ENCODE measurements around the gene DMAC2.

Gene DMAC2

GRCh38 chr19:41399525-41399924 lies 40.2 kb downstream of the DMAC2 start:
- no CpG with 5 or more reads among the region's 2 CpGs for WGBS (ENCODE audit: extremely low coverage, insufficient coverage, insufficient read length)
- Histone ChIP-seq H2BK12ac (ENCODE audit: low read length) (no peak overlapping the region), H3K9me3 (ENCODE audit: insufficient read depth, low read depth, low read length) (no peaks in the 10 kb centered on the region)

GRCh38 chr19:41399091-41399490 lies 40.6 kb downstream of the DMAC2 start:
- H2AFZ ChIP-seq (ENCODE audit: insufficient read depth, low read length, poor library complexity) = no peak overlapping the region
- H3K79me1 ChIP-seq (ENCODE audit: low read length) = peaks cover 4% of the 10 kb centered on the region
- H3K9me3 ChIP-seq (ENCODE audit: insufficient read depth, low read depth, low read length) = no peaks in the 10 kb centered on the region
- no peak overlapping the region for H3K27ac ChIP-seq (ENCODE audit: low read depth, low read length)
- no peak overlapping the region for H3K23ac ChIP-seq (ENCODE audit: low read length)
- H2BK12ac ChIP-seq (ENCODE audit: low read length) = no peak overlapping the region
- H4K8ac ChIP-seq (ENCODE audit: low read depth, low read length) = no peak overlapping the region
- no peak overlapping the region for H3K4me2 ChIP-seq (ENCODE audit: low read length)
- no peak overlapping the region for H2AK5ac ChIP-seq (ENCODE audit: low read length)
- H4K12ac ChIP-seq (ENCODE audit: low read depth, low read length) = no peak overlapping the region
- H3K4me1 ChIP-seq (ENCODE audit: control insufficient read depth in 1 of 2, insufficient read depth in 2 of 2, low read length in 2 of 2) = peaks cover 3% of the 10 kb centered on the region in 2 experiments
- no peaks in the 10 kb centered on the region for H3K27me3 ChIP-seq (ENCODE audit: insufficient read depth, low read length)
- no peak overlapping the region for H2BK120ac ChIP-seq (ENCODE audit: insufficient read depth, low read length, poor library complexity)
- H3K36me3 ChIP-seq (ENCODE audit: control insufficient read depth in 1 of 2, insufficient read depth in 2 of 2, low read length in 2 of 2) = no peaks in the 10 kb centered on the region
- H3K4ac ChIP-seq (ENCODE audit: low read depth, low read length) = no peak overlapping the region
- H3K4me3 ChIP-seq (ENCODE audit: low read depth, low read length) = no peak overlapping the region
- H3K18ac ChIP-seq (ENCODE audit: low read length) = no peak overlapping the region
- H3K9ac ChIP-seq (ENCODE audit: low read length) = no peak overlapping the region
- no peak overlapping the region for H2BK5ac ChIP-seq (ENCODE audit: low read depth, low read length, poor library complexity)
- H3K79me2 ChIP-seq (ENCODE audit: control insufficient read depth, insufficient read depth, low read length, poor library complexity) = peaks cover 5% of the 10 kb centered on the region
- DNase-seq = no peak
- H3K14ac ChIP-seq (ENCODE audit: low read length) = no peak overlapping the region
- no peak overlapping the region for H4K91ac ChIP-seq (ENCODE audit: low read depth, low read length)
- no CpG with 5 or more reads among the region's 3 CpGs for WGBS (ENCODE audit: extremely low coverage, insufficient coverage, insufficient read length)

More at GRCh38 chr19:41399525-41399924, 40.2 kb downstream of the DMAC2 start:
- Histone ChIP-seq H3K18ac (ENCODE audit: low read length) (no peak overlapping the region), H3K14ac (ENCODE audit: low read length) (no peak overlapping the region), H3K9ac (ENCODE audit: low read length) (no peak overlapping the region), H2BK5ac (ENCODE audit: low read depth, low read length, poor library complexity) (no peak overlapping the region), H3K4me1 (ENCODE audit: control insufficient read depth in 1 of 2, insufficient read depth in 2 of 2, low read length in 2 of 2) (peaks cover 3% of the 10 kb centered on the region in 2 experiments), H3K79me2 (ENCODE audit: control insufficient read depth, insufficient read depth, low read length, poor library complexity) (peaks cover 5% of the 10 kb centered on the region), H3K36me3 (ENCODE audit: control insufficient read depth in 1 of 2, insufficient read depth in 2 of 2, low read length in 2 of 2) (no peaks in the 10 kb centered on the region), H2BK120ac (ENCODE audit: insufficient read depth, low read length, poor library complexity) (no peak overlapping the region), H3K4me2 (ENCODE audit: low read length) (no peak overlapping the region), H3K4ac (ENCODE audit: low read depth, low read length) (no peak overlapping the region), H2AK5ac (ENCODE audit: low read length) (no peak overlapping the region), H3K23ac (ENCODE audit: low read length) (no peak overlapping the region), H3K27me3 (ENCODE audit: insufficient read depth, low read length) (no peaks in the 10 kb centered on the region), H3K4me3 (ENCODE audit: low read depth, low read length) (no peak overlapping the region), H2AFZ (ENCODE audit: insufficient read depth, low read length, poor library complexity) (no peak overlapping the region), H4K8ac (ENCODE audit: low read depth, low read length) (no peak overlapping the region), H3K27ac (ENCODE audit: low read depth, low read length) (no peak overlapping the region), H4K91ac (ENCODE audit: low read depth, low read length) (no peak overlapping the region), H4K12ac (ENCODE audit: low read depth, low read length) (no peak overlapping the region), H3K79me1 (ENCODE audit: low read length) (peaks cover 4% of the 10 kb centered on the region)
- no peak for DNase-seq

GRCh38 chr19:41398598-41398997 lies 41.1 kb downstream of the DMAC2 start:
- Histone ChIP-seq H3K4me3 (ENCODE audit: low read depth, low read length) (no peak overlapping the region), H3K79me2 (ENCODE audit: control insufficient read depth, insufficient read depth, low read length, poor library complexity) (peaks cover 5% of the 10 kb centered on the region), H3K18ac (ENCODE audit: low read length) (peak overlapping the region; percentile 55), H2BK5ac (ENCODE audit: low read depth, low read length, poor library complexity) (no peak overlapping the region), H4K8ac (ENCODE audit: low read depth, low read length) (no peak overlapping the region), H3K27ac (ENCODE audit: low read depth, low read length) (no peak overlapping the region), H3K14ac (ENCODE audit: low read length) (no peak overlapping the region), H2BK120ac (ENCODE audit: insufficient read depth, low read length, poor library complexity) (no peak overlapping the region), H3K9ac (ENCODE audit: low read length) (no peak overlapping the region), H4K91ac (ENCODE audit: low read depth, low read length) (no peak overlapping the region), H3K4ac (ENCODE audit: low read depth, low read length) (no peak overlapping the region), H3K4me1 (ENCODE audit: control insufficient read depth in 1 of 2, insufficient read depth in 2 of 2, low read length in 2 of 2) (peaks cover 3% of the 10 kb centered on the region in 2 experiments), H3K9me3 (ENCODE audit: insufficient read depth, low read depth, low read length) (no peaks in the 10 kb centered on the region), H3K23ac (ENCODE audit: low read length) (no peak overlapping the region), H2AK5ac (ENCODE audit: low read length) (no peak overlapping the region), H3K79me1 (ENCODE audit: low read length) (peaks cover 4% of the 10 kb centered on the region), H3K36me3 (ENCODE audit: control insufficient read depth in 1 of 2, insufficient read depth in 2 of 2, low read length in 2 of 2) (no peaks in the 10 kb centered on the region), H3K27me3 (ENCODE audit: insufficient read depth, low read length) (no peaks in the 10 kb centered on the region), H3K4me2 (ENCODE audit: low read length) (peak overlapping the region; percentile 89), H2AFZ (ENCODE audit: insufficient read depth, low read length, poor library complexity) (no peak overlapping the region), H2BK12ac (ENCODE audit: low read length) (no peak overlapping the region), H4K12ac (ENCODE audit: low read depth, low read length) (no peak overlapping the region)
- DNase-seq = no peak
- no CpG with 5 or more reads among the region's 3 CpGs for WGBS (ENCODE audit: extremely low coverage, insufficient coverage, insufficient read length)

- H2AFZ ChIP-seq (ENCODE audit: insufficient read depth, low read length, poor library complexity) = peak overlapping the region; percentile 95
- H4K91ac ChIP-seq (ENCODE audit: low read depth, low read length) = peak overlapping the region; percentile 75
- peaks cover 3% of the 10 kb centered on the region in 2 experiments for H3K4me1 ChIP-seq (ENCODE audit: control insufficient read depth in 1 of 2, insufficient read depth in 2 of 2, low read length in 2 of 2)
- H2BK12ac ChIP-seq (ENCODE audit: low read length) = no peak overlapping the region
- peaks cover 4% of the 10 kb centered on the region for H3K79me1 ChIP-seq (ENCODE audit: low read length)
- peak overlapping the region; percentile 43 for H2AK5ac ChIP-seq (ENCODE audit: low read length)
- H3K36me3 ChIP-seq (ENCODE audit: control insufficient read depth in 1 of 2, insufficient read depth in 2 of 2, low read length in 2 of 2) = no peaks in the 10 kb centered on the region
- H3K4me2 ChIP-seq (ENCODE audit: low read length) = peak overlapping the region; percentile 89
- no peaks in the 10 kb centered on the region for H3K9me3 ChIP-seq (ENCODE audit: insufficient read depth, low read depth, low read length)
- H3K23ac ChIP-seq (ENCODE audit: low read length) = no peak overlapping the region
- H3K9ac ChIP-seq (ENCODE audit: low read length) = peak overlapping the region; percentile 99
- H3K27me3 ChIP-seq (ENCODE audit: insufficient read depth, low read length) = no peaks in the 10 kb centered on the region
- no peak overlapping the region for H3K27ac ChIP-seq (ENCODE audit: low read depth, low read length)
- DNase-seq = no peak
- peak overlapping the region; percentile 95 for H4K8ac ChIP-seq (ENCODE audit: low read depth, low read length)
- H3K18ac ChIP-seq (ENCODE audit: low read length) = peak overlapping the region; percentile 93
- peak overlapping the region; percentile 20 for H2BK5ac ChIP-seq (ENCODE audit: low read depth, low read length, poor library complexity)
- H4K12ac ChIP-seq (ENCODE audit: low read depth, low read length) = peak overlapping the region; percentile 74
- peak overlapping the region; percentile 95 for H3K4me3 ChIP-seq (ENCODE audit: low read depth, low read length)
- WGBS (ENCODE audit: extremely low coverage, insufficient coverage, insufficient read length) = no CpG with 5 or more reads among the region's 5 CpGs
- peaks cover 5% of the 10 kb centered on the region for H3K79me2 ChIP-seq (ENCODE audit: control insufficient read depth, insufficient read depth, low read length, poor library complexity)
- H2BK120ac ChIP-seq (ENCODE audit: insufficient read depth, low read length, poor library complexity) = peak overlapping the region; percentile 57
- H3K14ac ChIP-seq (ENCODE audit: low read length) = peak overlapping the region; percentile 89
- H3K4ac ChIP-seq (ENCODE audit: low read depth, low read length) = peak overlapping the region; percentile 93
Measured at GRCh38 chr19:41398050-41398418, 41.7 kb downstream of the DMAC2 start.

Measured in trophoblast cell (in vitro differentiated cells and primary cell).